Subcutaneous adipose tissue (tissue), 4 donors: Measurements from ENCODE around the gene DCP2. TPM values are rescaled to one million over a fixed set of nuclear protein-coding genes. Genes with fewer than 3 reads are reported as not detected.

Experiments used
- total RNA-seq, 4 donors: library from RNA; depleted of rRNA; stranded (reverse); fragments of >200 nt; gene quantifications; one replicate each; pipeline ENCODE4 v1.1.0, GENCODE V29; 2016
- TF ChIP-seq, protein P1 (sequence below): fragments of 450-650 bp; IDR thresholded peaks from one replicate; pipeline ENCODE4 v1.5.1; 2016; ENCODE audit warnings: low read depth, mild to moderate bottlenecking, control low read depth, antibody characterized with exemption, moderate library complexity

Gene DCP2
- total RNA-seq, 4 donors from 2014 or later, result 36.2 to 55.9 (median 36.7) TPM

- TF ChIP-seq, protein P1, sequence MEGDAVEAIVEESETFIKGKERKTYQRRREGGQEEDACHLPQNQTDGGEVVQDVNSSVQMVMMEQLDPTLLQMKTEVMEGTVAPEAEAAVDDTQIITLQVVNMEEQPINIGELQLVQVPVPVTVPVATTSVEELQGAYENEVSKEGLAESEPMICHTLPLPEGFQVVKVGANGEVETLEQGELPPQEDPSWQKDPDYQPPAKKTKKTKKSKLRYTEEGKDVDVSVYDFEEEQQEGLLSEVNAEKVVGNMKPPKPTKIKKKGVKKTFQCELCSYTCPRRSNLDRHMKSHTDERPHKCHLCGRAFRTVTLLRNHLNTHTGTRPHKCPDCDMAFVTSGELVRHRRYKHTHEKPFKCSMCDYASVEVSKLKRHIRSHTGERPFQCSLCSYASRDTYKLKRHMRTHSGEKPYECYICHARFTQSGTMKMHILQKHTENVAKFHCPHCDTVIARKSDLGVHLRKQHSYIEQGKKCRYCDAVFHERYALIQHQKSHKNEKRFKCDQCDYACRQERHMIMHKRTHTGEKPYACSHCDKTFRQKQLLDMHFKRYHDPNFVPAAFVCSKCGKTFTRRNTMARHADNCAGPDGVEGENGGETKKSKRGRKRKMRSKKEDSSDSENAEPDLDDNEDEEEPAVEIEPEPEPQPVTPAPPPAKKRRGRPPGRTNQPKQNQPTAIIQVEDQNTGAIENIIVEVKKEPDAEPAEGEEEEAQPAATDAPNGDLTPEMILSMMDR, result no peak
Measured at GRCh38 chr5:113034182-113034773, 57.7 kb downstream of the DCP2 start.

DNA sequence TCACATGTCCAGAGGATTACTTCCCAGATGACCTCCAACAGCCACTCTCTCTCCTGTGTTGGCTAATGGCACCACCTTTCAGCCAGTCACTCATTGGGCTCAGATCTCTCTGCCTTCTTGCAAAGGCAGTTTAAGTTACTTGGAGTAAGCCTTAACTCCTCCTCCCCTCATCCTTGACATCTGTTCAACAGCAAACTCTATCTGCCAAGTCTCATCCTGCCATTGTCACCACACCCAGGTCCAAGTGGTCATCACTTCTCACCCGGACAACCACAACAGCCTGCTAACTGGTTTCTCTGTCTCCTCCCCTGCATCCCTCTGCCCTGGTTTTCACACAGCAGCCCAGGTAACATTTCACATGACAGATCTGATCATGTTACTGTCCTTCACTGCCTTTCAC lies 58.5 kb downstream of the DCP2 start:
- TF ChIP-seq, protein P1, result no peak

- TF ChIP-seq, protein P1, result no peak
Measured at GRCh38 chr5:113036321-113036720, 59.7 kb downstream of the DCP2 start.

GRCh38 chr5:113036826-113037225 lies 60.2 kb downstream of the DCP2 start:
- TF ChIP-seq, protein P1, result no peak

- TF ChIP-seq, protein P1, result no peak
Measured at GRCh38 chr5:113038136-113038535, 61.5 kb downstream of the DCP2 start.

DNA sequence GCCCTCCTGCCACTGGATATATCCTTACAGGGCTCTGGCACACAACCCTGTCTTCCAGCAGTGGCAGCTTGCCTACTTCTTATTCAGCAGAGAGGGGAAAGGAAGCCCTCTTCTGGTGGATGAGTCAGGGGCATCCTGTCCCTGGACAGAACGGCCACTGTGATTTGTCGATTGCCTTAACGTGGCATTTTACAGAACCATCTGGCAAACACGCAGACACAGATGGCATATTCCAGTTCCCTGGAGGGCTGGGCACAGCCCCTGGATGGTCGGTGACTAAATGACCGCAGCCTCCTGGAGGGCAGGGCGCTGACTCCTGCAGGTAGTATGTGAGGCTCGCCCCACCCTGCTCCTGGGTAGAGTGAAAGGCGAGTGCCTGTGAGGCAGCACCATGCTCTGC lies 62.1 kb downstream of the DCP2 start:
- TF ChIP-seq, protein P1, result no peak

GRCh38 chr5:113039229-113039933 lies 62.8 kb downstream of the DCP2 start:
- TF ChIP-seq, protein P1, result no peak
